Common myeloid progenitor, CD34-positive (primary cell): Measurements from ENCODE around the gene CELSR1.
A peak's percentile ranks its signal among the peaks of the same experiment; 100 is the strongest.

Experiments used
- CTCF ChIA-PET: fragments of 350-600 bp; sonication (Branson Sonifier 250); formaldehyde crosslinking; loops from one replicate; lab custom pipeline; 2021; ENCODE audit warnings: antibody characterized with exemption; lab: Charles Lee
- POLR2A ChIA-PET: fragments of 350-600 bp; sonication (Branson Sonifier 250); formaldehyde crosslinking; loops from one replicate; lab custom pipeline; 2021; ENCODE audit warnings: antibody characterized with exemption; lab: Charles Lee
- DNase-seq, 3 donors: peaks; one replicate each; pipeline versions ENCODE4 v3.0.0 to v3.0.0-alpha.2; 2013
- H3K27ac ChIP-seq, 2 experiments: 1 replicate in 1 of 2; 2 replicates in 1 of 2; pipeline ENCODE4 v1.7.0; 2013; ENCODE audit warnings: inconsistent platforms in 2 of 2, low read length in 2 of 2, mild to moderate bottlenecking in 2 of 2, low read depth in 1 of 2, moderate library complexity in 1 of 2; ENCODE audit not compliant: severe bottlenecking in 2 of 2, insufficient read depth in 1 of 2, poor library complexity in 1 of 2
- H3K27me3 ChIP-seq, 5 experiments: replicated peaks in 2 of 5; 1 replicate in 3 of 5; 2 replicates in 2 of 5; pipeline versions ENCODE4 v1.6.1 to v1.7.0; 2013; ENCODE audit warnings: low read length in 4 of 5, mild to moderate bottlenecking in 2 of 5, moderate library complexity in 2 of 5, inconsistent platforms in 1 of 5; ENCODE audit not compliant: insufficient read depth in 5 of 5, control insufficient read depth in 4 of 5
- H3K36me3 ChIP-seq, 4 experiments: 1 replicate in 2 of 4; 2 replicates in 2 of 4; pipeline versions ENCODE4 v1.6.1 to v1.7.0; 2013; ENCODE audit warnings: low read length in 3 of 4, control low read depth in 1 of 4, mild to moderate bottlenecking in 1 of 4; ENCODE audit not compliant: control insufficient read depth in 4 of 4, insufficient read depth in 4 of 4
- H3K4me1 ChIP-seq, 4 experiments: 1 replicate in 3 of 4; 2 replicates in 1 of 4; pipeline versions ENCODE4 v1.6.1 to v1.7.1; 2013; ENCODE audit warnings: low read length in 3 of 4, mild to moderate bottlenecking in 3 of 4, control low read depth in 1 of 4, inconsistent platforms in 1 of 4, moderate library complexity in 1 of 4; ENCODE audit not compliant: control insufficient read depth in 4 of 4, insufficient read depth in 4 of 4; ENCODE audit errors: control extremely low read depth in 1 of 4
- H3K4me3 ChIP-seq, 7 experiments: 1 replicate in 4 of 7; 2 replicates in 3 of 7; pipeline versions ENCODE4 v1.5.1 to v1.7.0; 2013; ENCODE audit warnings: mild to moderate bottlenecking in 7 of 7, low read length in 6 of 7, moderate library complexity in 6 of 7, inconsistent platforms in 2 of 7, low read depth in 2 of 7, control low read depth in 1 of 7; ENCODE audit not compliant: insufficient read depth in 4 of 7, control insufficient read depth in 1 of 7; ENCODE audit errors: extremely low read depth in 1 of 7
- H3K9me3 ChIP-seq, 5 experiments: 1 replicate in 4 of 5; 2 replicates in 1 of 5; pipeline versions ENCODE4 v1.6.1 to v1.7.1; 2013; ENCODE audit warnings: low read length in 4 of 5, mild to moderate bottlenecking in 2 of 5, inconsistent platforms in 1 of 5, low read depth in 1 of 5, moderate library complexity in 1 of 5; ENCODE audit not compliant: control insufficient read depth in 4 of 5, insufficient read depth in 2 of 5; ENCODE audit errors: control extremely low read depth in 1 of 5
- WGBS: methylation state at CpG from one replicate; pipeline ENCODE4 v1.1.5; 2013; ENCODE audit not compliant: insufficient coverage; 5-methylcytosine and 5-hydroxymethylcytosine counted together

The CELSR1 gene

GRCh38 chr22:46545086-46545792 lies 7.8 kb upstream of the CELSR1 start:
- WGBS, result 69% methylated on average over 10 of the region's 10 CpGs

DNA sequence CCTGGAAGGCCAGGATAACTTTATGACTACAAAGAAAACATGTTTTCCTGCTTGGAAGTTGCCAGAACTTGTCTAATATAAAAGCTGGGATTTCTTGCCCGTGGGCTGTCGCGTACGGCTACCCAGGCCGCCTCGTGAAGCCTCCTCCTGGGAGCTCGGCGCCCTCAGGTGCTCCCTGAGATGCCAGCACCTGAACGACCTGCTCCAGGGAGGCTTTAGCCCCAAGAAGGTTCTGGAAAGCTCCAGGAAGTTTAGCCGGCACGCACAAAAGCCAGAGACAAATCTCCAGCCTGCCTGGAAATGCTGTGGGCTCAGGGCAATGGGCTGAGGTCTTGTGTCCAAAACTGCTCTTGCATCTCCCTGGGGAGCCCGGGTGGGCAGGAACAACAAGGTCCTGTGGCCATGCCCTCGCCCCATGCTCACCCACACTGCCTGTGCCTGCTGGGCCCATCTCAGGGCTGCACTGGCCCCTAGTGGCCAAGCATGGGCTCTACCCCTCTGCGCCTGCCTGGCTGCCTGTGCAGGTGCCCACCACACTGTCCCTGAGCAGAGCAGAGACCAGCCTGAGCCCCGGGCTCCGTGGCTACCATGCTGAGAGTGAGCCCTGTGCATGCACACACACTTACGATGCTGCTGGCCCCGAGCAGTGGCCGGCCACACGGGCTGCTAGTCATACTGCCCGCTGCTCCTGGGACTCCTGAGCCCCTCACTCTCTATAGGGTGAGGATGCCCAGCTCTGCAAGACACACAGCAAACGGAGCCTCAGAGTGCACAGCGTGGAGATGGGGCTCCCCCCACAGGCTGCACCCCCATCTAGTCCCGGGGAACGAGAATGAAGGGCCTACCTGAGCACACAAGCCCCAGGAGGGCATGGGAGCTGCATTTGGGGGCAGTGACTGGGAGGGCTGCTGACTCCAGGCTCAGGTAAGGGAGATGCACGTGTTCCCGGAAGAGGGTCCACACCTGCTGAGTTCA lies 4.9 kb upstream of the CELSR1 start:
- ChIA-PET CTCF (interaction anchor here (0.5 to 5.4 kb wide), 16 partner anchors 10 to 202 kb away, joined by 3 to 34 read pairs (median 4); no protein-coding TSS in a partner anchor), POLR2A (interaction anchor here (1.6 kb wide), 1 partner anchor 187 kb away, joined by 7 read pairs; no protein-coding TSS in a partner anchor)
- H3K27me3 ChIP-seq, result peaks cover 0 to 47% (median 26%) of the 10 kb centered on the region in 5 experiments
- H3K27ac ChIP-seq, result no peak overlapping the region
- 38% methylated on average over 21 of the region's 27 CpGs for WGBS
- H3K9me3 ChIP-seq, result no peaks in the 10 kb centered on the region
- peak; percentile 67 to 84 (median 79) for DNase-seq
- no peaks in the 10 kb centered on the region for H3K36me3 ChIP-seq
- H3K4me3 ChIP-seq, result no peak overlapping the region
- H3K4me1 ChIP-seq, result peaks cover 0 to 19% (median 11%) of the 10 kb centered on the region in 4 experiments

More at GRCh38 chr22:46545086-46545792, 7.8 kb upstream of the CELSR1 start:
- H3K4me1 ChIP-seq, result peaks cover 0 to 10% (median 6%) of the 10 kb centered on the region in 4 experiments
- H3K36me3 ChIP-seq, result no peaks in the 10 kb centered on the region
- no peak overlapping the region for H3K27ac ChIP-seq
- peaks cover 0 to 20% (median 15%) of the 10 kb centered on the region in 5 experiments for H3K27me3 ChIP-seq
- peak in 1 of 3 donors; percentile 28 for DNase-seq
- H3K9me3 ChIP-seq, result no peaks in the 10 kb centered on the region
- CTCF ChIA-PET, result interaction anchor here (0.7 kb wide), 1 partner anchor 177 kb away, joined by 3 read pairs; no protein-coding TSS in a partner anchor
- no peak overlapping the region for H3K4me3 ChIP-seq
- POLR2A ChIA-PET, result interaction anchor here (0.6 kb wide), 1 partner anchor 553 kb away, joined by 7 read pairs; no protein-coding TSS in a partner anchor

DNA sequence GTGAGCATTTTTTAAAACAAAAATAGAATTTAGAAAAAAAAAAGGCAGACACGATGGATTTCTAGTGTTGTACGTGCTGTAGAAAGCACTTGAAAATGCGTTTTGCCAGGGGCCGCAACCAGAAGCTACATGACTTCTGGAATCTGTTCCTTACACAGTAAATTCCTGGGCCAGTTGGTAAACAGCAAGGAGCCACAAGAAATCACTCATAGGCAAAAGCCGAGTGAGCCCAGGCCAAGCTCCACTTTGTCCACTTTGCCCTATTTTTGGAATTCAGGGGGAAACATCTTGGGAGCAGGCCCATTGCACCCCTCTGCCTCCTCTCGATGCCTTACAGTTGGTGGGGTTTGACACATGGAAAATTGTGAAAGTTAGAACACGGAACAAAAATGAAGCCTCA lies 4.1 kb upstream of the CELSR1 start:
- H3K4me3 ChIP-seq, result no peak overlapping the region
- no peak for DNase-seq
- H3K9me3 ChIP-seq, result no peaks in the 10 kb centered on the region
- CTCF ChIA-PET, result interaction anchor here (0.7 to 5.4 kb wide), 15 partner anchors 10 to 201 kb away, joined by 3 to 34 read pairs (median 4); no protein-coding TSS in a partner anchor
- H3K4me1 ChIP-seq, result peaks cover 0 to 22% (median 13%) of the 10 kb centered on the region in 4 experiments
- H3K36me3 ChIP-seq, result no peaks in the 10 kb centered on the region
- 96% methylated on average over 7 of the region's 7 CpGs for WGBS
- H3K27ac ChIP-seq, result no peak overlapping the region
- peaks cover 0 to 47% (median 26%) of the 10 kb centered on the region in 5 experiments for H3K27me3 ChIP-seq
- POLR2A ChIA-PET, result interaction anchor here (1.6 kb wide), 1 partner anchor 186 kb away, joined by 7 read pairs; no protein-coding TSS in a partner anchor

DNA sequence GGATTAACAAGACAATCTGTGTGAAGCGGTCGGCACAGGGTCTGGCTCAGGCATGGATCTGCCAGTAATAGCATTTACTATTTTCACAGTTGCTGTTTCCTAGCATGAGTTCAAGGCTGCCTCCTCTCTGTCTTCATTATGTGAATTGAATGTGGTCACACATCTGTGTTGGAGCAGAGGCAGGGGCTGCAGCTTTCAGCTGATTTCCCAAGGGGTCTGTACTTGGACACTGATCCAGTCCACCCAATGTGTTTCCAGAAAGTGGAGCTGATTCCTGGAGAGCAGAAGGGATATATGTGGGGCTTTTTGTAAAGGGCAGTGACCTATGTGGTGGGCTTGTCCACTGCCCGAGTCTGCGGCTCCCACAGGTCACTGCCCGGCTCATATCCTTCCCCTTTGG lies 3.5 kb upstream of the CELSR1 start:
- no peaks in the 10 kb centered on the region for H3K36me3 ChIP-seq
- peaks cover 0 to 22% (median 14%) of the 10 kb centered on the region in 4 experiments for H3K4me1 ChIP-seq
- ChIA-PET CTCF (interaction anchor here (0.7 to 5.4 kb wide), 10 partner anchors 11 to 188 kb away, joined by 3 to 34 read pairs (median 4); no protein-coding TSS in a partner anchor), POLR2A (no interaction called here)
- peaks cover 0 to 5% (median 4%) of the 10 kb centered on the region in 5 experiments for H3K9me3 ChIP-seq
- H3K27me3 ChIP-seq, result peaks cover 0 to 53% (median 29%) of the 10 kb centered on the region in 5 experiments
- H3K4me3 ChIP-seq, result no peak overlapping the region
- WGBS, result 98% methylated on average over 5 of the region's 5 CpGs
- H3K27ac ChIP-seq, result no peak overlapping the region
- no peak for DNase-seq

DNA sequence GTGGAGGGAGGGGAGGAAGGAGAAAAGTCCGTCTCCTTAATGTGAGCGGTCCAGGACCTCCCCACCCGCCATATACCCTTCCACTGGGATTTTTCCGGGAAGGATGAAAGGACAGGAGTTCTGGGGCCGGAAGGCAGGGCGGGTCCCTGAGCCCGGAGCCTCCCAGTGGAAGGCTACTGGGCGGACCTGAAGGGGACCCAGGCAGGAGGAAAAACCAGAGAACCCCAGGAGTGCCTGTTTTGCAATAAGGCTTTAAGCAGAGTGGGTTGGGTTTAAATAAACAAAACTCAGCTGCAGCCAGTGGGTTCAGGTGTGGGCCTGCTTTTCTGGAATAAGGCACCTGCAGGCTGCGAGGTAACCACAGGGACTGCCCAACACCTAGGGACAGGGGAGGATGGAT lies 1.7 kb upstream of the CELSR1 start:
- Histone ChIP-seq H3K4me3 (no peak overlapping the region), H3K27ac (no peak overlapping the region), H3K27me3 (peaks cover 0 to 70% (median 36%) of the 10 kb centered on the region in 5 experiments), H3K4me1 (peaks cover 0 to 18% (median 11%) of the 10 kb centered on the region in 4 experiments), H3K36me3 (no peaks in the 10 kb centered on the region), H3K9me3 (peaks cover 0 to 21% (median 19%) of the 10 kb centered on the region in 5 experiments)
- no peak for DNase-seq
- POLR2A ChIA-PET, result no interaction called here
- CTCF ChIA-PET, result interaction anchor here (1.1 to 5.4 kb wide), 3 partner anchors 11 to 184 kb away, joined by 3 to 31 read pairs (median 21); no protein-coding TSS in a partner anchor
- 55% methylated on average over 6 of the region's 9 CpGs for WGBS

- peak in 2 of 3 donors; percentile 40 to 44 for DNase-seq
- WGBS, result 9% methylated on average over 11 of the region's 13 CpGs
- POLR2A ChIA-PET, result no interaction called here
- Histone ChIP-seq H3K36me3 (no peaks in the 10 kb centered on the region), H3K4me1 (peaks cover 0 to 18% (median 11%) of the 10 kb centered on the region in 4 experiments), H3K27ac (no peak overlapping the region), H3K4me3 (peak overlapping the region in 1 of 7 experiments; percentile 38), H3K9me3 (peaks cover 0 to 25% (median 20%) of the 10 kb centered on the region in 5 experiments), H3K27me3 (peaks cover 0 to 74% (median 36%) of the 10 kb centered on the region in 5 experiments)
- CTCF ChIA-PET, result interaction anchor here (1.1 to 3.4 kb wide), 2 partner anchors 11 to 171 kb away, joined by 3 to 21 read pairs; no protein-coding TSS in a partner anchor
Measured at GRCh38 chr22:46538814-46539160, 1.4 kb upstream of the CELSR1 start.
